ENCODE data around the gene BTBD9.

Gene BTBD9

GRCh38 chr6:38639498-38640215 lies at the start of gene BTBD9:
Gene BTBD9 (minus strand): TSS chr6:38639929.
- peak; percentile 94 for DNase-seq (ENCODE audit: extremely low read depth, insufficient read length)
- Histone ChIP-seq H3K36me3 (ENCODE audit: control insufficient read depth, insufficient read depth, low read length) (no peaks in the 10 kb centered on the region), H3K27me3 (replicated peaks; ENCODE audit: control insufficient read depth, insufficient read depth, low read length) (no peaks in the 10 kb centered on the region), H3K4me3 (replicated peaks; ENCODE audit: low read depth, low read length) (peak within 1 kb of the TSS; percentile 78)
- no peak for TF ChIP-seq CTCF (IDR thresholded peaks at IDR 0.05; ENCODE audit: insufficient read depth, low read length, poor library complexity, severe bottlenecking)

GRCh38 chr6:38688579-38689087 lies 48.9 kb upstream of the BTBD9 start:
- no peak for TF ChIP-seq CTCF (IDR thresholded peaks at IDR 0.05; ENCODE audit: insufficient read depth, low read length, poor library complexity, severe bottlenecking)
- Histone ChIP-seq H3K27me3 (replicated peaks; ENCODE audit: control insufficient read depth, insufficient read depth, low read length) (no peaks in the 10 kb centered on the region), H3K36me3 (ENCODE audit: control insufficient read depth, insufficient read depth, low read length) (no peaks in the 10 kb centered on the region), H3K4me3 (replicated peaks; ENCODE audit: low read depth, low read length) (no peak overlapping the region)
- no peak for DNase-seq (ENCODE audit: extremely low read depth, insufficient read length)

- Histone ChIP-seq H3K27me3 (replicated peaks; ENCODE audit: control insufficient read depth, insufficient read depth, low read length) (no peaks in the 10 kb centered on the region), H3K4me3 (replicated peaks; ENCODE audit: low read depth, low read length) (no peak overlapping the region), H3K36me3 (ENCODE audit: control insufficient read depth, insufficient read depth, low read length) (no peaks in the 10 kb centered on the region)
- DNase-seq (ENCODE audit: extremely low read depth, insufficient read length) = no peak
- TF ChIP-seq CTCF (IDR thresholded peaks at IDR 0.05; ENCODE audit: insufficient read depth, low read length, poor library complexity, severe bottlenecking) = no peak
Observed at GRCh38 chr6:38687549-38687948, 47.8 kb upstream of the BTBD9 start.

GRCh38 chr6:38687043-38687353 lies 47.3 kb upstream of the BTBD9 start:
- no peak for TF ChIP-seq CTCF (IDR thresholded peaks at IDR 0.05; ENCODE audit: insufficient read depth, low read length, poor library complexity, severe bottlenecking)
- DNase-seq (ENCODE audit: extremely low read depth, insufficient read length) = no peak
- H3K36me3 ChIP-seq (ENCODE audit: control insufficient read depth, insufficient read depth, low read length) = no peaks in the 10 kb centered on the region

GRCh38 chr6:38686270-38687042 lies 46.7 kb upstream of the BTBD9 start:
- no peak for DNase-seq (ENCODE audit: extremely low read depth, insufficient read length)
- Histone ChIP-seq H3K4me3 (replicated peaks; ENCODE audit: low read depth, low read length) (no peak overlapping the region), H3K36me3 (ENCODE audit: control insufficient read depth, insufficient read depth, low read length) (no peaks in the 10 kb centered on the region), H3K27me3 (replicated peaks; ENCODE audit: control insufficient read depth, insufficient read depth, low read length) (no peaks in the 10 kb centered on the region)
- no peak for TF ChIP-seq CTCF (IDR thresholded peaks at IDR 0.05; ENCODE audit: insufficient read depth, low read length, poor library complexity, severe bottlenecking)

More at GRCh38 chr6:38687043-38687353, 47.3 kb upstream of the BTBD9 start:
- no peak overlapping the region for H3K4me3 ChIP-seq (replicated peaks; ENCODE audit: low read depth, low read length)
- H3K27me3 ChIP-seq (replicated peaks; ENCODE audit: control insufficient read depth, insufficient read depth, low read length) = no peaks in the 10 kb centered on the region

Data from GM06990 (cell line).